Neural cell (in vitro differentiated cells): Measurements from ENCODE around the gene H2AZ2.

ENCODE experiments used
- CTCF ChIP-seq: fragments of 450-650 bp; IDR thresholded peaks from 2 replicates; pipeline ENCODE4 v1.5.1; 2014; ENCODE audit warnings: antibody characterized with exemption, mild to moderate bottlenecking, moderate library complexity; ENCODE audit not compliant: poor library complexity, severe bottlenecking
- EP300 ChIP-seq: fragments of 450-650 bp; conservative IDR thresholded peaks from 2 replicates; pipeline ENCODE4 v1.6.1; 2014; ENCODE audit warnings: antibody characterized with exemption, mild to moderate bottlenecking, moderate library complexity; ENCODE audit not compliant: poor library complexity, severe bottlenecking
- EZH2 ChIP-seq: fragments of 200-600, 300-800 bp; shearing (Covaris generic), sonication (generic); IDR thresholded peaks from 2 replicates; pipeline ENCODE4 v1.6.1; 2014; ENCODE audit warnings: antibody characterized with exemption, low read length, borderline replicate concordance, mild to moderate bottlenecking; ENCODE audit not compliant: insufficient read depth, poor library complexity, severe bottlenecking
- MXI1 ChIP-seq: fragments of 450-650 bp; conservative IDR thresholded peaks from 2 replicates; pipeline ENCODE4 v1.6.1; 2014; ENCODE audit warnings: antibody characterized with exemption, mild to moderate bottlenecking; ENCODE audit not compliant: poor library complexity, severe bottlenecking
- POLR2AphosphoS5 ChIP-seq: IDR thresholded peaks from 2 replicates; pipeline ENCODE4 v1.6.1; 2012
- RAD21 ChIP-seq: fragments of 450-650 bp; conservative IDR thresholded peaks from 2 replicates; pipeline ENCODE4 v1.6.1; 2014; ENCODE audit warnings: antibody characterized with exemption, mild to moderate bottlenecking, moderate library complexity
- SMC3 ChIP-seq: fragments of 450-650 bp; conservative IDR thresholded peaks from 2 replicates; pipeline ENCODE4 v1.6.1; 2014; ENCODE audit warnings: antibody characterized with exemption, mild to moderate bottlenecking, moderate library complexity; ENCODE audit not compliant: poor library complexity
- TAF1 ChIP-seq: IDR thresholded peaks from 2 replicates; pipeline ENCODE4 v1.6.1; 2012; ENCODE audit warnings: low read depth
- TF ChIP-seq, protein P1 (sequence below): IDR thresholded peaks from 2 replicates; pipeline ENCODE4 v1.6.1; 2012; ENCODE audit warnings: borderline replicate concordance

- TF ChIP-seq SMC3, result no peak
- TF ChIP-seq CTCF, result no peak
- no peak for TF ChIP-seq EZH2
- TF ChIP-seq POLR2AphosphoS5, result no peak
- TF ChIP-seq TAF1, result no peak
- no peak for TF ChIP-seq EP300
- no peak for TF ChIP-seq RAD21
- TF ChIP-seq, protein P1, sequence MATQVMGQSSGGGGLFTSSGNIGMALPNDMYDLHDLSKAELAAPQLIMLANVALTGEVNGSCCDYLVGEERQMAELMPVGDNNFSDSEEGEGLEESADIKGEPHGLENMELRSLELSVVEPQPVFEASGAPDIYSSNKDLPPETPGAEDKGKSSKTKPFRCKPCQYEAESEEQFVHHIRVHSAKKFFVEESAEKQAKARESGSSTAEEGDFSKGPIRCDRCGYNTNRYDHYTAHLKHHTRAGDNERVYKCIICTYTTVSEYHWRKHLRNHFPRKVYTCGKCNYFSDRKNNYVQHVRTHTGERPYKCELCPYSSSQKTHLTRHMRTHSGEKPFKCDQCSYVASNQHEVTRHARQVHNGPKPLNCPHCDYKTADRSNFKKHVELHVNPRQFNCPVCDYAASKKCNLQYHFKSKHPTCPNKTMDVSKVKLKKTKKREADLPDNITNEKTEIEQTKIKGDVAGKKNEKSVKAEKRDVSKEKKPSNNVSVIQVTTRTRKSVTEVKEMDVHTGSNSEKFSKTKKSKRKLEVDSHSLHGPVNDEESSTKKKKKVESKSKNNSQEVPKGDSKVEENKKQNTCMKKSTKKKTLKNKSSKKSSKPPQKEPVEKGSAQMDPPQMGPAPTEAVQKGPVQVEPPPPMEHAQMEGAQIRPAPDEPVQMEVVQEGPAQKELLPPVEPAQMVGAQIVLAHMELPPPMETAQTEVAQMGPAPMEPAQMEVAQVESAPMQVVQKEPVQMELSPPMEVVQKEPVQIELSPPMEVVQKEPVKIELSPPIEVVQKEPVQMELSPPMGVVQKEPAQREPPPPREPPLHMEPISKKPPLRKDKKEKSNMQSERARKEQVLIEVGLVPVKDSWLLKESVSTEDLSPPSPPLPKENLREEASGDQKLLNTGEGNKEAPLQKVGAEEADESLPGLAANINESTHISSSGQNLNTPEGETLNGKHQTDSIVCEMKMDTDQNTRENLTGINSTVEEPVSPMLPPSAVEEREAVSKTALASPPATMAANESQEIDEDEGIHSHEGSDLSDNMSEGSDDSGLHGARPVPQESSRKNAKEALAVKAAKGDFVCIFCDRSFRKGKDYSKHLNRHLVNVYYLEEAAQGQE, result no peak
- no peak for TF ChIP-seq MXI1
Observed at GRCh38 chr7:44853391-44853790, 5.5 kb upstream of the H2AZ2 start.
